GM18502 (cell line): ENCODE measurements around the gene VPS35L.

Experiments
- ATAC-seq: cut with Tn5 transposase; IDR thresholded peaks from one replicate; pipeline ENCODE4 v1.9.1; 2021; ENCODE audit warnings: mild to moderate bottlenecking; ENCODE audit not compliant: unreplicated experiment, poor library complexity

VPS35L gene

DNA sequence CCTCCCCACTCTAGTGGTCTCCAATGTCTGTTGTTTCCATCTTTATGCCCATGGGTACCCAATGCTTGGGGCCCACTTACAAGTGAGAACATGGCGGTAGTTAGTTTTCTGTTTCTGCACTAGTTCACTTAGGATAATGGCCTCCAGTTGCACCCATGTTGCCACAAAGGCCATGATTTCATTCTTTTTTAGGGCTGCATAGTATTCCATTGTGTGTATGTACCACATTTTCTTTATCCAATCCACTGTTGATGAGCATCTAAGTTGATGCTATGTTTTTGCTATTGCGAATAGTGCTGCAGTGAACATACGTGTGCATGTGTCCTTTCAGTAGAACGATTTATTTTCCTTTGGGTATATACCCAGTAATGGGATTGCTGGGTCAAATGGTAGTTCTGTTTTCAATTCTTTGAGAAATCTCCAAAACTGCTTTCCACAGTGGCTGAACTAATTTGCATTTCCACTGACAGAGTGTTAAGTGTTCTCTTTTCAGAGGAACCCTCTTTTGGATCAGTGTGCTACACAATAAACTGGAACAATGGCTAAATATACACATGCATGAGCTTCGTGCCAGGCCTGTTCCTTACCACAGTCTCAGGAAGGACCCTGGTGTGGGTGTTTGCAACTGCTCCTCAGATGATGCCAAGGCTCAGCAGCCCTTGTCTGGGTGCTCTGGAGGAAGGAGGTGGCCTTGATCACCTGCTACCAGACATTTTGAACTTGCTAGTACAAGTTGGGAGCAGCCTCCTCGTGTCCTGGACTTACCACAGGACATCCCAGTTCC lies 128.1 kb downstream of the VPS35L start:
- ATAC-seq: no peak

DNA sequence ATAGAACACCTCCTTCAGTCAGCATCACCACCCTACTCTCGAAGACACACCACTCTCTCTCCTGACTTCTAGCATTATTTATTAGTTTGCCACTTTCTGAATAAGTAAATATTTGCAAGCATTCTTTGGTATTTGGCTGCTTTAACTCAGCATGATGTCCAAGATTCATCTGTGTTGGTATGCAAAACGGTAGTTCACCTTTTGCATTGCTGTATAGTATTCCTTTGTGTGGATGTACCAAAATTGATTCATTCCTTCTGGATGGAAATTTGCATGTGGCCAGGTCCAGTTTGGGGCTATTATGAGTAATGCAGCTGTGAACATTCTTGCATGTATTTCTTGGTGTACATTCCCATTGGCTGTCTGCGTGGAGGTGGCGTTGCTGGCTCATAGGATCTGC lies 129.7 kb downstream of the VPS35L start:
- no peak for ATAC-seq

DNA sequence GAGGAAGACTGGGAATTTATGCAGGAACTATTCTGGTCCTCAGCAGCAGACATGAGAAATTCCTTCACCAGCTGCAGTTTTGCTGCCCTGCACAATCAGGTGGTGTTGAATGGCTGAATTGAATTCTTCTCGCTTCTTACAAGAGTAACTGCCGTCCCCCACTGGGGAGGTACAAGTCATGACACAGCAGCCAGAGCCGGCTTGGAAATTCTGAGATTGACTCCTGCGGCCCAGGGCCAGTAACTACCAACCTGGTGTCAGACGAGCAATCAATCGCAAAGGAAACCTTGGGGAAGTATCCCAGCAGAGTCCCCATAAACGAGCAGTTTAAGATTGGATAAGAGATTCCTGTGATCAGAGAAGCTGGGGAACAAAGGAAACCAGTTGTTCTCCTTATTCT lies 131.8 kb downstream of the VPS35L start:
- ATAC-seq: no peak

DNA sequence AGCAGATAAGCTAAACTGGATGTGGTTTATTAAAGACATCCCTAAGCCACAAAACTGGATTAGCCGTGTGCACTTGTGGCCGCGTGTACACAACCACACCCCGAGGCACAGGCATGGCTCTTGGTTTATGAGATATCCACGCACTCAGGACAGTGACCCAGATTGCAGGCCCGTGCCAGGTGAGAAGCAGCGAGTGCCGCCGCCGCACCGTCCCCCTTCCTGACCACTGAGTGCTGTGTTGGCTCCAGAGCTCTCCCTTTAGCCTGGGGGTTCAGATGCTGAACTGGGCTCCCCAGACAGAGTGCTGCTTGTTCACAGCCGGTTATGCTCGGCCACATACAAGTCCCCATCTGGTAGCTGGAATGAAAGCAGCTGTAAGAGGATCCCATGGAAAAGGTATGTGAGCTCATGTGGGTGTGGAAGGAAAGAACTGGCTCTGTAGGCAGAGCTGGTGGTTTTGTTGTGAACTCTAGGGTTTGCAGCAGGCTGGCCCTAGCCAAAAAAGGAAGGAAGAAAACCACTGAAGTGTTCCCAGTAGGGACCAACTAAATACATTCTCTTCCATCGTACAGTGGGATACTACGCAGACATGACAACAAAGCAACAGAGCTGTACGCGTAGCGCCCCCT lies 133.0 kb downstream of the VPS35L start:
- no peak for ATAC-seq

DNA sequence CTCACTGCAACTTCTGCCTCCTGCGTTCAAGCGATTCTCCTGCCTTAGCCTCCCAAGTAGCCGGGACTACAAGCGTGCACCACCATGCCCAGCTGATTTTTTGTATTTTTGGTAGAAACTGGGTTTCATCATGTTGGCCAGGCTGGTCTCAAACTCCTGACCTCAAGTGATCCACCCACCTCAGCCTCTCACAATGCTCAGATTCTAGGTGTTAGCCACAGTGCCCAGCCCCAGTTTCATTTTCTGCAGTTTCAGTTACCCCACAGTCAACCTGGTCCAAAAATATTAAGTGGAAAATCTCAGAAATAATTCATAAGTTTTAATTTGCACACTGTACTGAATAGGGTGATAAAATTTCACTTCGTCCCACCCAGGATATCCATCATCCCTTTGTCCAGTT lies 133.8 kb downstream of the VPS35L start:
- ATAC-seq: no peak

DNA sequence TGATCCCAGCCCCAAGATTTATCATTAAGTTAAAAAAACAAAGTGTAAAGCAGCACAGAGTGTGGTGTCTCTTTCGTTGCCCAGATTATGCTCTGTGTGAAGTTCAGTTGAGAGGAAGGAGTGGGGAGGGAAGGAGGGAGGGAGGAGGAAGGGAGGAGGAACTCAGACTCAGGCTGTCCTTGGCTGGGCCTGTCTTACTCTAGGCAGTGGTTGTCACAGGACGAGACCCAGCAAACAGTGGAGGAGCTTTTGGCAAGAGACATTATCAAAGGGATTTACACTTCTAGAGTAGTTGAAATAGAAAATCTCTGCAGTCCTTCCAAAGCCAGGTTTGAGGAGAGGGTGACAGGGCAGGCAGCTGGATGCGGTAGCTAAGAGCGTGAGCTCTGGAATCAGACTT lies 134.7 kb downstream of the VPS35L start:
- ATAC-seq: no peak

DNA sequence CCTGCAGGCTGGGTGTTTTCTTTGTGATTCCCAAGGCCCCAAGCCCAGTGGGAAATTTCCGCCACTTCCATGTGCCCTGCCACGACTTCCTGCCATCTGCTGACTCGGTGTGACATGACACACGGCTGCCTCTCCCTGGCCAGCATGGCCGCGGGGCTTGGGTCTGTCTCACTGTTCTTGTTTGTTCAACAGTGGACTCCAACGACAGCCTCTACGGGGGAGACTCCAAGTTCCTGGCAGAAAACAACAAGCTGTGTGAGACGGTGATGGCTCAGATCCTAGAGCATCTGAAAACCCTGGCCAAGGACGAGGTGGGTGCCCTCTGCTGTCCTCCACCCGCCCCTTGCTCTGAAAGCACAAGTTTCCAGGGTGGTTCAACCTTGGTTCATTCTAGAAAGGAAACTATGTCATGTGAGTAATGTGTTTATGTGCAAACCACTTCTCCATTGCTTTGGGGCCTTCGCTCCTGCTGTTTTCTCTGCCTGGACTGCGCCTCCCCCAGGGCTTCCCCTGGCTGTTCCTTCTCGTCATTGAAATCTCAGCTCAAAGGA lies 135.7 kb downstream of the VPS35L start:
- ATAC-seq: no peak

DNA sequence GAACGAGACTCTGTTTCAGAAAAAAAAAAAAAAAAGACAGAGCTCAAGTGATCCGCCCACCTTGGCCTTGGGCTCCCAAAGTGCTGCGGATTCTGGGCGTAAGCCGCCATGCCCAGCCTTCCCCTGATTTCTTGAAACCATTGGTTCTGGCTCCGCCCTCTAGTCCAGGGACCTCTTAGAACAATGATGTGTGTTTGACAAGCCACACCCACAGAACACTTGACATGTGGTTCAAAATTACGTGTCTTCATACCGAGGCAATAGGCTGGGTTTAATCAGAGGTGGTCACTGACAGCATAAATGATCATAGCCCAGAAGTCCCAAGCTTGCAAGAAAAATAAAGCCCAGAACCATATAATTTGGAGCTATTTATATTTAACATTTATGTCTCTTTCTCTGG lies 139.5 kb downstream of the VPS35L start:
- no peak for ATAC-seq

DNA sequence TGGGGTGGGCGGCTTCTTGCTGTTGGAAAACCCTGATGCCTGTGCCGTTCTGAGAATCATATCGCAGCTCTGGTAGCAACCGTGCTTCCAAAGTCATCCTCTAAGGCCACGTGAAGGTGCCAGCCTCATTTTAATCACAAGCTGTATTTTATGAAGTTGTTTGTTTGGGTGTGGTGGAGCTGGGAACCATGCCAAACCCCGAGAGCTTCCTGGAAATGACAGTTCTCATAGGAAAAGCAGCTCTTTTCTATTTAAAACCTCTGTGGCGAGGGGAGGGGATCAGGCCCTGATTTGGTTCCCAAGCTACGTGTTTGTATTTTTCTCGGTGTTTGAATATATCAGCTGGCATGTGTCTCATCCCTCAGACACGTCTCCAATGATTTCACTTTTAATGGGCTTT lies 140.8 kb downstream of the VPS35L start:
- no peak for ATAC-seq

DNA sequence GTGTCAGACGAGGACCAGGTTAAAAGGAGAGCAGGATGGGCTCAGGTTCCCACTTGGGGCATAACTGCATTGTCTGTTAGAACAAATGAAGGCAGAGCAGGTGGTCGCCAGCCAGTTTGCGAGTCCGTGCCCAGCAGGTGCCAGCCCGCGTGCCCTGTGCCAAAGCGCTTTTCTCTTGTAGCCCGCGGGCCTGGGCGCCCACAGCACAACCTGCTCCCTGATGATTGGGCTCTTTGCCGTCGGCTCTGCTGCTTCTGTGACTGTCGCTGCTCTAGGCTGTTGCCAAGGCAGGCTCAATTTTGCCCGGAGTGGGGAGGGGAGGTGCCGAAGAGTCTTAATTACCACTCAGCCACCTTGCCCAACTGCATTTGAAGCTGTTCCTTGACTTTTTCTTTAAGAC lies 141.5 kb downstream of the VPS35L start:
- no peak for ATAC-seq

DNA sequence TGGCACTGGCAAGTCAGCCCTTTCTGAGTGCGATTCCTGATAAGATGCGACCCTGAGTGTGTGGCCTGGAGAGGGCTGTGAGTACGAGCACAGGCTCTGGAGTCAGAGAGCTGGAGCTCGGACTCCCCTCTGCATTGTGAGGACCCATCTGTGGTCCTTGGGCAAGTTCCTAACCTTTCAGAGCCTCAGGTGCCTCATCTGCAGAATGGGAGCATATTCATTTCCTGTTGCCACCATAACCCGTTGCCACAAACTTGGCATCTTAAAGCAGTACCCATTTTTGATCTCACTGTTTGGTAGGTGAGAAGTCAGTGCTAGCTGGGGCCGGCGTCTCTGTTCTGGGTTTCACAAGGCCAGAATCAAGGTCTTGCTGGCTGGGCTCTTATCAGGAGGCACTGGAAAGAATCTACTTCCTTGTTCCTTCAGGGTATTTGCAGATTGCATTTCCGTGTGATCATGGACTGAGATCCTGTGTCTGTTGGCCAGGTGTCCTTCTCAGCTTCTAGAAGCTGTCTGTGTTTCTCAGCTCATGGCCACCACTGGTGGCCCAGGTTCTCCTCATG lies 142.3 kb downstream of the VPS35L start:
- ATAC-seq: no peak

DNA sequence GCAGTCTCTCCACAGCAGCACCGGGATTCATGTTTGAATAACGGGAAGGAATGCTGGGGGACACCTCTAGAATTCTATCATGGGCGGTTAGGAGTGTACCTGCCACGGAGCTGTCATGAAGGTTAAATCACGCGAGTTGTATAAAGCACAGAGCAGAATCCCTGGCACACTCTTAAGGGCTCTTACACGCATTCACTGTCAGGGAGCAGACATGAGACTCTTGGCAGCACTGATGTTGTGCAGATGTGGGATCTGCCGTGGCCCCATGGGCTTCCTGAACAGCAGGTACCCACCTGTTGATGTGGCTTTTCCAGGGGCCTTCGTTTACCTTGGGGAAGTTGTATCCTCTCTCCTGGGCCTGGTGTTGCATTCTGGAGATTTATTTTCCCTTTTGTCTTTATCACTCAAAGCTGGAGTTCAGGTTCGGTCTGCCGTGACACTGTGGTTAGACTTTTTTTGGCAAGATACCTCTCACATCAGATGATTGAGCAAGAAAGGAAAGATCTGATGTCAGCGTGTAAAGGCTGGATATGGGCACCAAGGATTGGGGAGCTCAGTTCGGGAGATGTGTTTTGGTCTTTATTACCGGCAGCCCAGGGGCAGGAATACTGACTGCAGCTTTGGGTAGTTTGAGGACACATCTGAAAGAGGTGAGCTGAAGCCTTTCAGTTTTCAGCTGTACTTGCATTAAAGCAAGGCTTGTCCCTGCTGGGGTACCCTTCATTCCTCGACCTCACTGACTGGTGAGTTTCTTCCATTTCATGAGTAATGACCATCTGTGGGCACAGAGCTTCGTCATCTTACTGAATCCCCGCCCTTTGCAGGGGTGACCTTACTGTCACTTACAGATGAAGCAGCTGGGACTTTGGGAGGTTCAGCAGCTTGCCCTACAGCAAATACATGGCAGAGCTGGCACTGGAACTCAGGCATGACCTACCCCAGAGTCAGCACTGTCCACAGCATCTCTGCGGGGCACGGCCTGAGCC lies 143.3 kb downstream of the VPS35L start:
- no peak for ATAC-seq

DNA sequence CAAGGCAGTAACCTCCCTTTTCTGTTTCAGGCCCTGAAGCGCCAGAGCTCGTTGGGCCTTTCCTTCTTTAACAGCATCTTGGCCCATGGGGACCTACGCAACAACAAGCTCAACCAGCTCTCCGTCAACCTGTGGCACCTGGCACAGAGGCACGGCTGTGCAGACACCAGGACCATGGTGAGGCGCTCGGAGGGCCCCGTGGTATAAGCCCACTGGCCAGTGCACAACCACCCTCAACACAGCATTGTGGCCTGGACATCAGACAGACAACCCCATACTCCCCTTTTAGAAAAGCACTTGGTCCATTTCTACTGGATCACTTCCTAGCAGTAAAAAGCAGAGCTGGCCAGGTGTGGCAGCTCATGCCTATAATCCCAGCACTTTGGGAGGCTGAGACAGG lies 144.0 kb downstream of the VPS35L start:
- no peak for ATAC-seq

DNA sequence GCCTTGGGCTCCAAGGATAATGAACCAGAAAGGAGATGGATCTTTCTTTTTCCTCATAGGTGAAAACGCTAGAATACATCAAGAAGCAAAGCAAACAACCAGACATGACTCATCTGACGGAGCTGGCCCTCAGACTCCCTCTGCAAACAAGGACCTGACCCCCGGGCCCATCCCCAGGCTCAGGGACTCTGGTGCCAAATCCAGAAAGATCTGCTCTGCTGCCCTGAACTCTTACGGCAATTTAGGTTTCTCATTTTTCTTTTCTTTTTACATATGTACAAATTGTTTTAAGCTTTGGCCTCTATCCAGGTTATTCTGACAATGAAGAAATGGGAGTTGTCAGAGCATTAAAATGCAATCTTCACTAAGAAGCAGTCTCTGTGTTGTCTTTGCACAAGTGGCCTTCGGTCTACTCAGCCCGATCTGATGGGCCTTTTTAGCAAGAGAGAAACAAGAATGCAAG lies 144.8 kb downstream of the VPS35L start:
- ATAC-seq: no peak

DNA sequence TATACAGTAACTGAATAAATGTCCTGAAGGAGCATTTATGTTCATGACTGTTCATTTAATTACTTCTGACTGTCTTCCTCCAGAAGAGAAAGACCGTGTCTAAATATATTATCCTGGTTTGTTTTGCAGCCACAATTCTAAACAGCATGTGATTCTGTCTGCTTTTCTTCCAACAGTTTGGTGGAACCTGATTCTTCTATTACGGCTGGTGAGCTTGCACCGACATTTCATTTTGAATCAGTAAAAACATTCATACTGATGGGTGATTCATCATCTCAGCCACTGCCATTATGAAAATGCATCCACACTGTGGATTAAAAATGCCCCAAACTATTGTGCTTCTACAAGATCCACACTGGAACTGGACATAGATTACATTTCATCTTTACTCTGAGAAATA lies 145.6 kb downstream of the VPS35L start:
- no peak for ATAC-seq

DNA sequence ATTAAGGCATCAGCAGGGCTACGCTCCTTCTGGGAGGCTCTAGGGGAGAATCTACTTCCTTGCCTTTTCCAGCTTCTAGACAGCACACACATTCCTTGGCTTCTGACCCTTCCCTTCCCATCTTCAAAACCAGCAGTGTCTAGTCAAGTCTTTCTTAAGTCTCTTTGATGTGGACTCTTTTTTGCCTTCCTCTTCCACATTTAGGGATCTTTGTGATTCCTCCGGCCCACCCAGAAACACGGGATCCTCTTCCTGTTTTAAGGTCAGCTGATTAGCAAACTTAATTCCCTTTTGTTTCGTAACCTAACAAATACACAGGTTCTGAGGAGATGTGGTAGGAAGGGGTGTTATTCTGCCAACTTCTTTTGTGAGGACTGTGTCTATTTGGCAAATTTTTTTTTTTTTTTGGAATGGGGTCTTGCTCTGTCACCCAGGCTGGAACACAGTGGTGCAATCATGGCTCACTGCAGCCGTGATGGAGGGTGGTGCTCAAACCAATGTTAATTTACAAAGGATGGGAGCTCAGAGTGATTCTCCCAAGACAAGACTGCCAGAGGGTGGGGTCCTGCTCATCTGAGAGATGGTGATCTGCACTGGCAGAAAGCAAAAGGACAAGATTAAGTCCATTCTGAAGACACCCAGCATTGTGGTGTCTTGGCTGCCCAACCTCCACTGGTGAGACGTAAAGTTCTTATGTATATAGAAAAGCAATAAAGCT lies 147.8 kb downstream of the VPS35L start:
- ATAC-seq: no peak

DNA sequence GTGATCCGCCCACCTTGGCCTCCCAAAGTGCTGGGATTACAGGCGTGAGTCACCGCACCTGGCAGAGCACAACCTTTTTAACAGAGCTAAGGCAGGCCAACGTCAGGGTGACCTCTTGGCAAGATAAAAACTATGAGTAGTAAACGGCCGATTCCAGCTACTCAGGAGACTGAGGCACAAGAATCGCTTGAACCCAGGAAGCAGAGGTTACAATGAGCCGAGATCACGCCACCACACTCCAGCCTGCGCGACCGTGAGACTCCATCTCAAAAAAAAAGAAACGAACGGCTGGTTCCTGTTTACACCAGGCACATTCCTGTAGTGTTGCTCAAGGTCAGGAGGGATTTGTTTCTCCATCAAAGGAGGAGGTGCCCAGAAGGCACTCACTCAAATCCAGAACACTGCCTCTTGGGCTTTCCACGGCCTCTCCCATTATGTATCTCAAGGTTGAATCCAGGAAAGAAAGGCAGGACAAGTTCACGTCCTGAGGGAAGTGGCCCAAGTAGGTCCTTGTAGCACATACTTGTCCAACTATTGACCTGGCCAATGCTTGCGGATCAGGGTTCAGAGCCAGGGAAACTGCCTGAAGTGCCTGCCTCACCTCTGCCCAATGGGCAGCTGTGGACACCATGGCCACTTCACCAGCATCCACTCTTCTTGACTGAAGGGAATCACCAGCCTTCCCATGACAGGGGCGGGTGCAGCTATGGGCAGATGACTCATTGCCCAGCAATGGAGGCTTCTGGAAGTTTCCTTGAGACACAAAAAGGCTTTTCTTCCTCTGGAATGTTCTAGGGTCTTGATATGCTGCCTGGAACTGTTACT lies 149.0 kb downstream of the VPS35L start:
- ATAC-seq: no peak

DNA sequence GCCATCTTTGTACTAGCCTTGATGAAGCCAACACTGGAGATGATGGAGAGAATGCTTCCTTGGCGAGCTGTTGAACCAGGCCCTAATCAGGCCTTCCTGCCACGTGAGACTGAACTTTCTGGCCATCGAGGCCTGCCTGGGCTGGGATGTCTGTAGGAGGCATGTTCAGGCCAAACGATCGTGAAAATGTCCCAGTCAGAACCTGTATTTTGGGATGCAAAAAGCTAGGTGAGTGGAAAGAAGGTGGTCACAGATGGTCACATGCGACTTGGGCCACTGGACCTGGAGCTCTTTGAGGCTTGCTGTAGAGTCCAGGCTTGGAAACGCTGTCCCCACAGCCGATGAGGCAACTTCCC lies 149.6 kb downstream of the VPS35L start:
- no peak for ATAC-seq

DNA sequence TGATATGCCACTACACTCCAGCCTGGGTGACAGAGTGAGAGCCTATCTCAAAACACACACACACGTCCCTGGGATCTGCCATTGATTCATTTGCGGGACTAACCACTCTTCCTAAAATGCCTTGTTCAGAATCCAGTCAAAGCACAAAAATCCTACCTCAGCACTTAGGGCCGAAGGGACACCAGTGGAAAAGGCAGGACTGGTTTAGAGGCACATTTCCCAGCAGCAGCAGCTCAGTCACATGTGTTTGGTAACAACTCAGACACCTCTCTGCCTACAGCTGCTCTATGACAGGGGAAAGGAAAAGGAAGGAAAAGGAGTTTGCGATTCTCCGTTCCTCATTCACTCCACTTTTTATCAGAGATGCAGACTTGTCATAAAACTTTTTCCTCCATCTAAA lies 150.3 kb downstream of the VPS35L start:
- no peak for ATAC-seq
